GM19372 (cell line): ENCODE data around the gene KDM3A.

Source experiments
- ATAC-seq: cut with Tn5 transposase; IDR thresholded peaks from one replicate; pipeline ENCODE4 v1.9.1; 2021; ENCODE audit warnings: mild to moderate bottlenecking, low read depth, moderate library complexity; ENCODE audit not compliant: unreplicated experiment

Gene KDM3A

DNA sequence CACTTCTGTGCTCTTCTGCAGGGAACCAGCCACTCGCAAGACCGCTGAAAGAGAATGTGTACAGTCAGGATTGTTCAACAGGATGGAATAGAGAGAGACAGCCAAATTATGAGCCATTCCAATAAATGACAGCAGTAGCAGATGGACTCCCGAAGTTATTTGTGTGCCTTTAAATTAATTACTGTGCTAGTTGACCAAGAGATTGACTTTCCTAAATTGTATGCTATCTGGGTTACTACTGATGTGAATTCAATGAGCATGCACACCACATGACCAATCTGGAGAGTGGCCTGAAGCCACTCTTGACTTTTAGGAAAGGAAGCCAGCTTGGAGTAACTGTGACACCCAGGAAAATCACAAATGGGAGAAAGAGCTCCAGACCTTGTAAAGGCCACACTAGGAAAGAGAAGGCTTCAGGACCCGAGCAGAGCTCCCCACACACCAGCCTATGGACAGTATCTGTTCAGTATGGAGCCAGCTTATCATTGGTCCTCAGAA is 69.3 kb downstream of the KDM3A start:
- no peak for ATAC-seq

DNA sequence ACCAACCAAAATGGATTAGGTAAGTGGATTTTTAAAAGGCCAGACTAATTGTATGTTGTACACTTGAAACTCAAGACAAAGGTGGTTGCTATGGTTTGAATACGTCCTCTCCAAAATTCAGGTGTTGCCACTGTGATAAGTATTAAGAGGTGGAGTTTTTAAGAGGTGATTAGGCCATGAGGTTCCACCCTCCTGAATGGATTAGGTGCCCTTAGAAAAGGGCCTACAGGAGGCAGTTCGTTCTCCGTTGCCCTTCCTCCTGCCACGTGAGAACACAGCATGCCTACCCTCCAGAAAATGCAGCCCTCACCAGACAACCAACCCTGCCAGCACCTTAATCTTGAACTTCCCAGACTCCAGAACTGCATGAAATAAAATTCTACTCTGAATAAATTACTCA is 70.9 kb downstream of the KDM3A start:
- ATAC-seq: no peak

DNA sequence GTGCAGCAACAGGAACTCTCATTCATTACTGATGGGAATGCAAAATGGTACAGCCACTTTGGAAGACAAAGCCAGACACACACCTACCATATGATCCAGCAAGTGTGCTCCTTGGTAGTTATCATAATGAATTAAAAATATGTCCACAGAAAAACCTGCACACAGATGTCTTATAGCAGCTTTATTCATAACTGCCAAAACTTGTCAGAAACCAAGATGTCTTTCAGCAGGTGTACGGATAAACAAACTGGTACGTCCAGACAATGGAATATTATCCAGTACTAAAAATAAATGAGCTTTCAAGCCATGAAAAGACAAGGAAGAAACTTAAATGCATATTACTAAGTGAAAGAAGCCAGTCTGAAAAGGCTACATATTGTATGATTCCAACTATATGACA is 71.7 kb downstream of the KDM3A start:
- ATAC-seq: no peak

- no peak for ATAC-seq
These were observed 72.9 kb downstream of the KDM3A start for GRCh38 chr2:86513948-86514660.

GRCh38 chr2:86518481-86518880 is 77.3 kb downstream of the KDM3A start:
- no peak for ATAC-seq

GRCh38 chr2:86519349-86519748 is 78.2 kb downstream of the KDM3A start:
- ATAC-seq: no peak

GRCh38 chr2:86520153-86520552 is 79.0 kb downstream of the KDM3A start:
- no peak for ATAC-seq

DNA sequence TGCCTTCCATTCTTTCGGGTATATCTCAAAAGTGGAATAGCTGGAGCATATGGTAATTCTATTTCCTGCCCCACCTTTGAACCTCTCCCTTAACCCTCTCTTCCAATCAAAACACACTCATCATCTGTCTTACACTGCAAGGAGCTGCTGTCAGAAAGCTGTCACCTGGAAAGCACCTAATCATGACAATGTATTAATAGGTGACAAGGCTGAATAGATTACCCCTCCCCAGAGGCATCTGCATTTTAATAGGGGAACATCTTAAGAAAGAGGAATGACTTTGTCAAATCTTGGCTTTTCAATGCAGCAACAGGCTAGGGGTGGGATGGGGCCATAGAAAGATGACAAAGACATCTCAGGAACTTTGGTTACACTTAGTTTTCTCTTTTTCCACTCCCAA is 80.8 kb downstream of the KDM3A start:
- no peak for ATAC-seq

- no peak for ATAC-seq
These were observed 81.5 kb downstream of the KDM3A start for GRCh38 chr2:86522711-86523110.

DNA sequence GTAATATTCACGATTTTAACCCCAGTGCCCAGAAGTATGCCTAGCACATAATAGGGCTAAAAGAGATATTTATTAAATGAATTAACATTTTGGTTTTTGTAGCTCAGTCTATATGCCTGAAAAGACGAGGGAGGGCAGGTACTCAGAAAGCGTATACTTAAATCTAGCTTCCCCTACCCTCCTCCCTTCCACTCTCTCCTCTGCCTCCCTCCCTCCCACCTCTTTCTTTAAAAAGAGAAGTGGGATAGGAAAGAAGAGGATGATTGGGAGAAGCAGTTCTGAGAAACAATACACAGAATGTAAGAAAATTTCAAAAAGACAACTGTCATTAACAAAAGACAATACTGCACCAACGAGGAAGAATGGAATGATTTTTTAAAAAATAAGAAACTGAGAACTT is 82.3 kb downstream of the KDM3A start:
- no peak for ATAC-seq

DNA sequence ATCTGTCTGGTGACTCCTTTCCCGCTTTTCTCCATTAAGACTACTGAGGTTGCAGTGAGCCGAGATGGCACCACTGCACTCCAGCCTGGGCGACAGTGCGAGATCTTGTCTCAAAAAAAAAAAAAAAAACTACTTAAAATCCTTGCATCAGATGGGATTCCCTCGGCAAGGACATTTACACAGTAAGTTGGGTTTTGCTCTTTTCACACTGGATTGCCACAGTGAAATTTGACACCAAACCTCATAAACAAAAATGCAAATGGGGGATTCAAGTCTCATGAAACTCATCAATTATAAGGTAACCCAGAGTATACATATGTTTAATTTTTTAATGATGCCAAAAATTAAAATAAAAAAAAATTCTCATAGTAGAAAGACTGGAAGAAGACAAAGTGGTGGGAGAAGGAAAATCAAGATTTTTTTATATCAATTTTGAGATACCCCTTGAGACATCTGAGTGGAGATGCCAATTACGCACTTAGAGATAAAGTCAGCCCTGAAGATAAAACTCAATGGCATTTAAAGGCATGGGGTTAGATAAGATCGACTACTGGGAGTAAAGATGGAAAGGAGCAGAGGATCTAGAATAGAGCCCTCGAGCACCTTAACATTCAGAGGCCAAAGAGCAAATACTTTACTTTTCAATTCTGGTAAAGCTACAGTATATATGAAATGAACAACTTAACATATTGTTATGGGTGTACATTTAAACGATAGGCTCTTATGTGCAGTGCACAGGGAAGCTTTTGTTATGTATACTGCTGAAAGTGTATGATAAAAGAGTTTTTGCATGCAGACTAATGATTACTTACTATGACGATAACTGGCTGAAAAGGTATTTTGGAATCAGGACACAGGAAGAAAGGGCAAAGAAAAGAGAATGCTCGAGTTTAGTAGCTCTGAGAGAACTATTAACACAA is 84.5 kb downstream of the KDM3A start:
- no peak for ATAC-seq

- no peak for ATAC-seq
These were observed 92.4 kb downstream of the KDM3A start for GRCh38 chr2:86533589-86533988.

GRCh38 chr2:86541334-86541733 is 100.2 kb downstream of the KDM3A start:
- ATAC-seq: no peak
